Measurements from ENCODE around the gene PLA2G10.
"Not testable (repeated sequence)": the region's sequence is repeated elsewhere in the genome, so short reads cannot be mapped to it uniquely, and the experiment has no call there.

Gene PLA2G10

GRCh38 chr16:14658063-14658462 lies 36.0 kb downstream of the PLA2G10 start:
- no peak for DNase-seq

- no peak for DNase-seq
These were observed 41.4 kb downstream of the PLA2G10 start for GRCh38 chr16:14652726-14653125.

DNA sequence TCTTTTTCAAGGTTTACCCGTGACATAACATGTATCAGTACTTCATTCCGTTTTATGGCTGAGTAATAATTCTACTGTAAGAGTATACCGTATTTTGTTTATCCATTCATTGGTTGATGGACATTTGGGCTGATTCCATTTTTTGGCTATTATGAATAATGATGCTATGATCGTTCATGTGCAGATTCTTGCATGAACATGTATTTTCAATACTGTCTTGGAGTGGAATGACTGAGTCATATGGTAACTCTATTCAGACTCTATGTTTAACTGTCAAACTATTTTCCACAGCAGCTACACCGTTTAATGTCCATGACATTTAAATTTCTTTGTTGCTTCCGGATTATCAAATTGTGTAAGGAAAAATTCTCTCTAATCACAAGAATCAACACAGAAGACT lies 43.5 kb downstream of the PLA2G10 start:
- DNase-seq, result peak; percentile 12

- DNase-seq, result no peak
These were observed 44.3 kb downstream of the PLA2G10 start for GRCh38 chr16:14649816-14650215.

- DNase-seq, result no peak
These were observed 52.2 kb downstream of the PLA2G10 start for GRCh38 chr16:14641926-14642325.

DNA sequence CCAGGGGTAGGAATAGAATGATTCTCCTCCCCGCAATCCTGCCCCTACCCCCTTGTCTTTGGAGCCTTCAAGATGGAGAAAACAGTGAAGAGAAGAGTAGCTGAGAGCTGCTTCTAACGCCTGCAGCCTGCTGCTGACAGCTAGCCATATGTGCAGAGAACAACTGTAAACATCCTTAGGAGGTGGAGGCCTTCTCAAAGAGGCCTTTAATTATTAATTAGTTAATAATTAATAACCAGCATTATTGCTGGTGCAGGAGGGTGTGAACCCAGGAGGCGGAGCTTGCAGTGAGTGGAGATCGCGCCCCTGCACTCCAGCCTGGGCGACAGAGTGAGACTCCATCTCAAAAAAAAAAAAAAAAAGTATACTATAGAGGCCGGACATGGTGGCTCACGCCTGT lies 52.9 kb downstream of the PLA2G10 start:
- no peak for DNase-seq

DNA sequence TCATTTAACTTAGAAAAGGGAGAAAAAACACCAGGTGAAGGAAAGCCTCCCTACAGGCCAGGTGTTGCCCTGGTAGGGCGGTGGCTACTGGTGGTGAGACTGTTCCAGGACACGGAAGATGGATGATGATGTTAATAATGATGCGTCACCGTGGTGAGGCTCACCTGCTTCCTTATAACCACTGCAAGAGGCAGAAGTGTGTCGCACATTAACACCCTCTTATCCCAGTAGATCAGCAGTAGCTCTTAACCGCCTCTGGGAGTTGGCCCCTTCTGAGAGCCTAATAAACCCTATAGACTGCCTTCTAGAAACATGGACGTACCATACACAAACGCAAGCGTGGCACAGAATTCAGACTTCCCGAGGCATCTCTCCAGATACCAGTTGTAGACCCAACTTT lies 53.6 kb downstream of the PLA2G10 start:
- no peak for DNase-seq

GRCh38 chr16:14636951-14637240 lies 57.2 kb downstream of the PLA2G10 start:
- not testable (repeated sequence) for DNase-seq

- not testable (repeated sequence) for DNase-seq
These were observed 57.7 kb downstream of the PLA2G10 start for GRCh38 chr16:14636179-14636950.

GRCh38 chr16:14635395-14636165 lies 58.5 kb downstream of the PLA2G10 start:
- no peak for DNase-seq

- DNase-seq, result no peak
These were observed 59.8 kb downstream of the PLA2G10 start for GRCh38 chr16:14634389-14634725.

- peak; percentile 99 for DNase-seq
These were observed 61.2 kb downstream of the PLA2G10 start, which contains the start of gene BFAR for GRCh38 chr16:14632693-14633569. BFAR (plus strand) TSS chr16:14632951; CDS start chr16:14644347, 11,396 bp downstream.

- DNase-seq, result not testable (repeated sequence)
These were observed 63.3 kb downstream of the PLA2G10 start for GRCh38 chr16:14630620-14631330.

GRCh38 chr16:14629919-14630619 lies 64.0 kb downstream of the PLA2G10 start, which contains the start of gene PARN:
PARN (minus strand) TSS chr16:14630260; CDS start chr16:14630125, 135 bp downstream.
- DNase-seq, result peak; percentile 98

GRCh38 chr16:14629612-14629918 lies 64.5 kb downstream of the PLA2G10 start:
- no peak for DNase-seq

- peak; percentile 17 for DNase-seq
These were observed 65.1 kb downstream of the PLA2G10 start for GRCh38 chr16:14628806-14629611.

- no peak for DNase-seq
These were observed 67.0 kb downstream of the PLA2G10 start for GRCh38 chr16:14627078-14627477.

Data from activated CD4-positive, alpha-beta T cell treated with anti-CD3 and anti-CD28 coated beads, Interleukin-2, Interleukin-6, amounts not matched to agents 100 ng/mL and 50 ng/mL, durations not matched to agents 16 hours and 8 hours (primary cell).